WI38 (cell line): Measurements from ENCODE around the gene KCNK3.
A peak's percentile ranks its signal among the peaks of the same experiment; 100 is the strongest.
"Not testable (repeated sequence)": the region's sequence is repeated elsewhere in the genome, so short reads cannot be mapped to it uniquely, and the experiment has no call there.

Source experiments
- H3K4me3 ChIP-seq: 2 replicates; pipeline ENCODE4 v1.5.1; 2011; ENCODE audit warnings: low read depth, mild to moderate bottlenecking, control low read depth, low read length
- TF ChIP-seq, protein P1 (sequence below): IDR thresholded peaks from 2 replicates; pipeline ENCODE4 v1.5.1; 2012; ENCODE audit warnings: low read depth, mild to moderate bottlenecking, control low read depth, low read length

Gene KCNK3

DNA sequence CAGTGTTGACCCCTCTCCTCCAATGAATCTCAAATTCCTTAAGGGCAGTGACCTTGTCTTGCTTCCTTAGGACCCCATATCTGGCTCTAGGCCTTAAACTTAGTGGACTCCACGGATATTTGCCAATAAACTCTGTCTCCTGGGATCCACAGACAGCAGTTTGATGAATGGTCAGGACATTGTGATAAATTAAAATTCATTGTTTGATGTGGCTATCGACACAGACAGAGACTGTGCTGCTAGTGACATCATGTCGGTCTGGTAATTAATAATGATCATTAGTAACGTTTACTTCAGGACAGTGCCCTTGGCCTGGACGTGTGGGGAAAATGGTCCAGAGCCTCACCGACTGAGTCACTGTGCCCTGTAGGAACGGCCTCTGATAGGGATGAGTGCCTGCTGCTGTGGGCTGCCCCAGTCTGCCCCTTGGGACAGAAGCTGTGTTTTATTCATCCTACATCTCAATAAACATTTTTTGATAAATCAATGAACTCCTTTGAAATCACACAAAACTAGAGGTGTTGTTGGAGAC lies 66.3 kb downstream of the KCNK3 start:
- H3K4me3 ChIP-seq, result no peak overlapping the region
- TF ChIP-seq, protein P1, sequence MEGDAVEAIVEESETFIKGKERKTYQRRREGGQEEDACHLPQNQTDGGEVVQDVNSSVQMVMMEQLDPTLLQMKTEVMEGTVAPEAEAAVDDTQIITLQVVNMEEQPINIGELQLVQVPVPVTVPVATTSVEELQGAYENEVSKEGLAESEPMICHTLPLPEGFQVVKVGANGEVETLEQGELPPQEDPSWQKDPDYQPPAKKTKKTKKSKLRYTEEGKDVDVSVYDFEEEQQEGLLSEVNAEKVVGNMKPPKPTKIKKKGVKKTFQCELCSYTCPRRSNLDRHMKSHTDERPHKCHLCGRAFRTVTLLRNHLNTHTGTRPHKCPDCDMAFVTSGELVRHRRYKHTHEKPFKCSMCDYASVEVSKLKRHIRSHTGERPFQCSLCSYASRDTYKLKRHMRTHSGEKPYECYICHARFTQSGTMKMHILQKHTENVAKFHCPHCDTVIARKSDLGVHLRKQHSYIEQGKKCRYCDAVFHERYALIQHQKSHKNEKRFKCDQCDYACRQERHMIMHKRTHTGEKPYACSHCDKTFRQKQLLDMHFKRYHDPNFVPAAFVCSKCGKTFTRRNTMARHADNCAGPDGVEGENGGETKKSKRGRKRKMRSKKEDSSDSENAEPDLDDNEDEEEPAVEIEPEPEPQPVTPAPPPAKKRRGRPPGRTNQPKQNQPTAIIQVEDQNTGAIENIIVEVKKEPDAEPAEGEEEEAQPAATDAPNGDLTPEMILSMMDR, result no peak

DNA sequence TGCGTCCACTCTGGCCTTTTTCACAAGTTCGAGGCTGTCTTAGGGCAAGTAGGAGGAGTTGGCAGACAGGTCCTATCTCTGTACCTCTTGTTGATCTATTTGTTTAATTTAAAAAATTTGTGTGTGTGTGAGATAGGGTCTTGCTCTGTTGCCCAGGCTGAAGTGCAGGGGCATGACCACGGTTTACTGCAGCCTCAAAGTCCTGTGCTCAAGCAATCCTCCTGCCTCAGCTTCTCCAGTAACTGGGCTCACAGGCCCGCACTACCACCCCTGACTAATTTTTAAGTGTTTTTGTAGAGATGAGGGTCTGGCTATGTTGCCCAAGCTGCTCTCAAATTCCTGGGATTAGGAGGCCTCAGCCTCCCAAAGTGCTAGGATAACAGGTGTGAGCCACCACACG lies 67.3 kb downstream of the KCNK3 start:
- TF ChIP-seq, protein P1, result no peak
- no peak overlapping the region for H3K4me3 ChIP-seq

DNA sequence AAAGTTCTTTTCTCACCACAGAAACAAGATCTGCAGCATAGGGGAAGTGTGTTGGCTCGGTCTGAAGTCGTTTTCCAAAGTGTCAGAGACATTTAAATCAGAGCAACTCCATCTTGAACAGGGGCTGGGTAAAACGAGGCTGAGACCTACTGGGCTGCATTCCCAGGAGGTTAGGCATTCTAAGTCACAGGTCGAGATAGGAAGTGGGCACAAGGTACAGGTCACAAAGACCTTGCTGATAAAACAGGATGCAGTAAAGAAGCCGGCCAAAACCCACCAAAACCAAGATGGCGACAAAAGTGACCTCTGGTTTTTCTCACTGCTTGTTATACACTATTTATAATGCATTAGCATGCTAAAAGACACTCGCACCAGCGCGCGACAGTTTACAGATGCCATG lies 68.5 kb downstream of the KCNK3 start:
- not testable (repeated sequence) for H3K4me3 ChIP-seq

DNA sequence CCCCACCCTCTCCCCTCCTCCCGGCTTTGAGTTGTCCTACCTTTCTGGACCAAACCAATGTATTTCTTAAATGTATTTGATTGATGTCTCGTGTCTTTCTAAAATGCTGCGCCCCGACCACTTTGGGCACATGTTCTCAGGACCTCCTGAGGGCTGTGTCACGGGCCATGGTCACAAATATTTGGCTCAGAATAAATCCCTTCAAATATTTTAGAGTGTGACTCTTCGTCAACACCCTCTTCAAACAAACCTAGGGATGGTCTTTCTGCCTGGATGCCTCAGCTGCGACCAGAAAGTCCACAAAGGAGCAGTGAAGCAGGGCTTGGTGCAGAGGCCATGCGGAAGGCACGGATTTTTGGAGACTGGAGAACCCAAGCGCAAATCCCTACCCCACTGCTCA lies 70.5 kb downstream of the KCNK3 start:
- H3K4me3 ChIP-seq, result no peak overlapping the region
- TF ChIP-seq, protein P1, result no peak

DNA sequence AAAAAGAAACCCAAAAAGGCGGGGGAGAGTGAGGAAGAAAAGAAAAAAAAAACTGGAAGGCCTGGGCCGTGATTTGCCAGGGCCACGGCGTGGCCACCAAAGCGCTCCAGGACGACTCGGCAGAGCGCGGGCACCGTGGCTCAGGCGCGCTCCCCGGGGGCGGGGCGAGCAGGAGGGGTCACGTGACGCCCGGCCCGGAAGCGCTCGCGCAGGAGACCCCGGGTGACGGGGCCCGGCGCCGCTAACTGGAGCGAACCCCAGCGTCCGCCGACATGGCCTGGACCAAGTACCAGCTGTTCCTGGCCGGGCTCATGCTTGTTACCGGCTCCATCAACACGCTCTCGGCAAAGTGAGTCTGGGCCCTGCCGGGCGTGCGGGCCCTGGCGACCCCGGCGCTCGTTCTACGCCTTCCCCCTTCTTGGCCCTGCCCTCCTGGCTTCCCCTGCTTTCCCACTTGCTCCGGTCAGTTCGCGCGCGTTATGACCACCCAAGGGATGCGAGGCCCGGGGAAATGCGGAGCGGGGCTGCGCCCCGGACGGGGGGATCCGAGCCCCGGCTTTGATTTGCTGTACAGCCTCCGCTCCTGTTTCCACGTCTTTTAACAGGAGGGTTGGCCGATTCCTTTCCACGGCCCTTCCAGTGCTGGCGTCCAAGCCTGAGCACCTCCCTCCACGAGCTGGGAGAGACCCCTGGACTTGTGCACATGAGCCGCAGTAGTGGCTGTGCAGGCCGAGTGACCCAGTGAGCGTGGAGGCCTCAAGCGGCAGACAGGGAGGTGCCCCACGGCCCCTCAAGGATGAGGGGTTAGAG lies 71.8 kb downstream of the KCNK3 start, which contains the start of gene SLC35F6:
Gene SLC35F6 (plus strand): TSS at position 207 of the 810 bp plus-strand sequence. CDS start 66 bp downstream, at position 273.
- TF ChIP-seq, protein P1, result no peak
- peak within 1 kb of the TSS; percentile 98 for H3K4me3 ChIP-seq

DNA sequence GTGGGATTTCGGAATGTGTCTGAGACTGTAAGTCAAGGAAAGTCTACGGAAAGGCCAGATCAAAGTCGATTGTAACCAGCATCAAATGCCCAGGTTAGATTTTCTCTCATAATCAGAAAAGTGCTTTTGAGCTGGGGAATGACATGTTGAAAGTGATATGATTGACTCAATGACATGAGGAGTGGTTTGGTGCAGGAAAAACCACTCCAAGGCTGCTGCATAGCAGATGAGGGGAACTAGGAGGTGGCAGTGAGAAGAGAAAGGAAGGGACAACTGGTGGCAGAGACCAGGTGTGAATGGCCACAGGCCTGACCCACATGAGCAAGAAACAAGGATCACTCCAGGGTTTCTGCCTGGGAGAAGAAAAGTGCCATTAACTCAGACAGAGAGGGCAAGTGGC lies 72.4 kb downstream of the KCNK3 start:
- TF ChIP-seq, protein P1, result no peak
- peak overlapping the region; percentile 98 for H3K4me3 ChIP-seq

DNA sequence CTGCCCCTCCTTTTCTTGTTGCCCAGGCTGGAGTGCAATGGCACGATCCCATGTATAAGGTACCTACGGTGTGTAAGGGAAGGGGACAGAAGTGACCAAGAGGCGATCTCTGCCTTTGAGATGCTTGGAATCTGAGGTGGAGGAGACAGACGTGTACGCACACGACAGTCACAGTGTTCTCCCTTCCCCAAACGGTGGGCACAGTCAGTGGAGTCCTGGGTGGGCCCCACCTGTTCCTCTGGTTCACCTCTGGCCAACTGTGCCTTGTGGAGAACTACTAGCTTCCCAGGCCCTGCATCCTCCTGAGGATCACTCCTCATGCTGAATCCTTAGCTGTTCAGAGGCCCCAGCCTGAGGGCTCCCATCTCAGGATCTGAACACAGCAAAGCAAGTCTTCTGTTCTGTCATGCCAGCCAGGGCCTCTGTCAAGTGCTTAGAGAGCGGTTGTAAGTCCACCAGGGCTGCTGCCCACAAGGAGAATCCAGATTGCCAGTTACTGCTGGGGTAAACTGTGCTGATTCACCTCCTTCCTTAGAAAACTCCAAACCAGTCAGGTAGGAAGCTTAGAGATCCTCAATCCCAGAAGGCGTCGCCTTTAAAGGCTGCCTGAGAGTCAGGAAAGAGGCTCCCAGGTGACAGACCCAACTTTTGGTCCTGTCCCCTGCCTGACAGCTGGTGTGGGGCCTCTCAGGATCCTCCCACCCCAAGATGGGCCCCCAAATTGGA lies 73.1 kb downstream of the KCNK3 start:
- peak overlapping the region; percentile 98 for H3K4me3 ChIP-seq
- TF ChIP-seq, protein P1, result no peak
